ENCODE data around the gene FDX1. TPM values are rescaled to one million over a fixed set of nuclear protein-coding genes. Genes with fewer than 3 reads are reported as not detected.
A peak's percentile ranks its signal among the peaks of the same experiment; 100 is the strongest.

The FDX1 gene
- polyA plus RNA-seq, 3 donors, result 7.0 to 9.7 (median 8.5) TPM

- 49% methylated on average over 10 of the region's 10 CpGs for WGBS, 3 donors
Measured at GRCh38 chr11:110428956-110429730, 605 bp upstream of the FDX1 start.

GRCh38 chr11:110430267-110431050 is 711 bp downstream of the FDX1 start:
- WGBS, 3 donors, result 0 to 1% (median 1%) methylated on average over 44 to 51 of the region's 51 CpGs

More at GRCh38 chr11:110428956-110429730, 605 bp upstream of the FDX1 start:
- H3K27ac ChIP-seq (ENCODE audit: low read depth, low read length), result no peak overlapping the region

GRCh38 chr11:110431051-110431672 is 1.4 kb downstream of the FDX1 start:
- WGBS, 3 donors, result 8 to 21% (median 16%) methylated on average over 7 of the region's 7 CpGs
- no peak overlapping the region for H3K27ac ChIP-seq (ENCODE audit: low read depth, low read length)

More at GRCh38 chr11:110430267-110431050, 711 bp downstream of the FDX1 start:
- peak overlapping the region; percentile 52 for H3K27ac ChIP-seq (ENCODE audit: low read depth, low read length)

- H3K27ac ChIP-seq (ENCODE audit: low read depth, low read length), result no peak overlapping the region
- 18 to 71% (median 64%) methylated on average over 4 of the region's 4 CpGs for WGBS, 3 donors
Measured at GRCh38 chr11:110431674-110432073, 1.9 kb downstream of the FDX1 start.

GRCh38 chr11:110432713-110433392 is 3.1 kb downstream of the FDX1 start:
- WGBS, 3 donors, result 50 to 76% (median 72%) methylated on average over 7 of the region's 7 CpGs
- H3K27ac ChIP-seq (ENCODE audit: low read depth, low read length), result no peak overlapping the region

GRCh38 chr11:110433393-110434333 is 3.9 kb downstream of the FDX1 start:
- WGBS, 3 donors, result 41 to 66% (median 64%) methylated on average over 5 of the region's 5 CpGs
- no peak overlapping the region for H3K27ac ChIP-seq (ENCODE audit: low read depth, low read length)

- H3K27ac ChIP-seq (ENCODE audit: low read depth, low read length), result no peak overlapping the region
- WGBS, 3 donors, result 75 to 86% (median 85%) methylated on average over 8 of the region's 8 CpGs
Measured at GRCh38 chr11:110434952-110435779, 5.4 kb downstream of the FDX1 start.

- H3K27ac ChIP-seq (ENCODE audit: low read depth, low read length), result no peak overlapping the region
- 37 to 69% (median 58%) methylated on average over 8 of the region's 8 CpGs for WGBS, 3 donors
Measured at GRCh38 chr11:110435780-110436717, 6.3 kb downstream of the FDX1 start.

- H3K27ac ChIP-seq (ENCODE audit: low read depth, low read length), result no peak overlapping the region
- 70 to 86% (median 86%) methylated on average over 2 of the region's 2 CpGs for WGBS, 3 donors
Measured at GRCh38 chr11:110438017-110438416, 8.3 kb downstream of the FDX1 start.

- no peak overlapping the region for H3K27ac ChIP-seq (ENCODE audit: low read depth, low read length)
- 61 to 84% (median 74%) methylated on average over 1 of the region's 1 CpG for WGBS, 3 donors
Measured at GRCh38 chr11:110445437-110445836, 15.7 kb downstream of the FDX1 start.

- 84 to 96% (median 93%) methylated on average over 3 of the region's 3 CpGs for WGBS, 3 donors
- no peak overlapping the region for H3K27ac ChIP-seq (ENCODE audit: low read depth, low read length)
Measured at GRCh38 chr11:110446061-110446460, 16.3 kb downstream of the FDX1 start.

GRCh38 chr11:110446594-110446993 is 16.8 kb downstream of the FDX1 start:
- H3K27ac ChIP-seq (ENCODE audit: low read depth, low read length), result no peak overlapping the region
- 94 to 98% (median 94%) methylated on average over 10 of the region's 10 CpGs for WGBS, 3 donors

GRCh38 chr11:110447343-110447742 is 17.6 kb downstream of the FDX1 start:
- H3K27ac ChIP-seq (ENCODE audit: low read depth, low read length), result no peak overlapping the region
- 88 to 91% (median 89%) methylated on average over 4 of the region's 4 CpGs for WGBS, 3 donors

GRCh38 chr11:110447897-110448745 is 18.4 kb downstream of the FDX1 start:
- 62 to 75% (median 75%) methylated on average over 5 of the region's 5 CpGs for WGBS, 3 donors

GRCh38 chr11:110450246-110450645 is 20.5 kb downstream of the FDX1 start:
- H3K27ac ChIP-seq (ENCODE audit: low read depth, low read length), result no peak overlapping the region
- WGBS, 3 donors, result 76 to 91% (median 87%) methylated on average over 2 of the region's 2 CpGs

More at GRCh38 chr11:110447897-110448745, 18.4 kb downstream of the FDX1 start:
- no peak overlapping the region for H3K27ac ChIP-seq (ENCODE audit: low read depth, low read length)

Measured in adipose tissue (tissue), 3 donors.